GM06990 (cell line): ENCODE data around the gene TLE6.
A peak's percentile ranks its signal among the peaks of the same experiment; 100 is the strongest.

Experiments used
- DNase-seq: peaks from one replicate; pipeline ENCODE4 v3.0.0-alpha.2; 2011; ENCODE audit not compliant: insufficient read length; ENCODE audit errors: extremely low read depth
- H3K27me3 ChIP-seq: replicated peaks from 2 replicates; pipeline ENCODE4 v1.6.0; 2011; ENCODE audit warnings: low read length; ENCODE audit not compliant: control insufficient read depth, insufficient read depth
- H3K36me3 ChIP-seq: 2 replicates; pipeline ENCODE4 v1.5.1; 2011; ENCODE audit warnings: low read length; ENCODE audit not compliant: control insufficient read depth, insufficient read depth
- H3K4me3 ChIP-seq: replicated peaks from 2 replicates; pipeline ENCODE4 v1.5.1; 2011; ENCODE audit warnings: low read depth, mild to moderate bottlenecking, control low read depth, low read length
- TF ChIP-seq, protein P1 (sequence below): IDR thresholded peaks from 2 replicates; pipeline ENCODE4 v1.5.1; 2011; ENCODE audit warnings: low read length, control low read depth, mild to moderate bottlenecking, inconsistent platforms; ENCODE audit not compliant: insufficient read depth, poor library complexity, severe bottlenecking

TLE6 gene

GRCh38 chr19:2976609-2977000, 759 bp upstream of the TLE6 start:
- no peak for DNase-seq
- no peaks in the 10 kb centered on the region for H3K27me3 ChIP-seq

DNA sequence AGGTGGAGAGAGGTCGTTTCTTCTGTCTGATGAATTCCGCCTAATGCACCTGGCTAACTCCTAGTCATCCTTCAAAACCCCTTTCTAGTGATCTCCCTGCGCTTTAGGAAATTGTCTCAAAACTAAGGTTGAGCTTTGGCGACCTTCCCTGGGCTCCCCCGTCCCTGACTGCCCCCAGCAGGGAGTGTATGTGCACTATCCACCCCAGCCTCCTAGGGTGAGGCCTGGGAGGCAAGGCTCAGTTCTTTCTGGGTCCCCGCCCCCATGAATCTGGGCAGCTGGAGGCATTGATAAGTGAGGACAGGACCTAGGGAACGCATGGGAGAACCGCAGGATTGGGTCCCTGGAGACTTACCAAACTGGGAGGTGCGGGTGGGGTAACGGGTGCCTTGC, 378 bp downstream of the TLE6 start:
- Histone ChIP-seq H3K4me3 (peak overlapping the region; percentile 66), H3K36me3 (no peaks in the 10 kb centered on the region), H3K27me3 (no peaks in the 10 kb centered on the region)
- DNase-seq, result no peak
- TF ChIP-seq, protein P1, sequence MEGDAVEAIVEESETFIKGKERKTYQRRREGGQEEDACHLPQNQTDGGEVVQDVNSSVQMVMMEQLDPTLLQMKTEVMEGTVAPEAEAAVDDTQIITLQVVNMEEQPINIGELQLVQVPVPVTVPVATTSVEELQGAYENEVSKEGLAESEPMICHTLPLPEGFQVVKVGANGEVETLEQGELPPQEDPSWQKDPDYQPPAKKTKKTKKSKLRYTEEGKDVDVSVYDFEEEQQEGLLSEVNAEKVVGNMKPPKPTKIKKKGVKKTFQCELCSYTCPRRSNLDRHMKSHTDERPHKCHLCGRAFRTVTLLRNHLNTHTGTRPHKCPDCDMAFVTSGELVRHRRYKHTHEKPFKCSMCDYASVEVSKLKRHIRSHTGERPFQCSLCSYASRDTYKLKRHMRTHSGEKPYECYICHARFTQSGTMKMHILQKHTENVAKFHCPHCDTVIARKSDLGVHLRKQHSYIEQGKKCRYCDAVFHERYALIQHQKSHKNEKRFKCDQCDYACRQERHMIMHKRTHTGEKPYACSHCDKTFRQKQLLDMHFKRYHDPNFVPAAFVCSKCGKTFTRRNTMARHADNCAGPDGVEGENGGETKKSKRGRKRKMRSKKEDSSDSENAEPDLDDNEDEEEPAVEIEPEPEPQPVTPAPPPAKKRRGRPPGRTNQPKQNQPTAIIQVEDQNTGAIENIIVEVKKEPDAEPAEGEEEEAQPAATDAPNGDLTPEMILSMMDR, result peak; percentile 4

More at GRCh38 chr19:2976609-2977000, 759 bp upstream of the TLE6 start:
- Histone ChIP-seq H3K36me3 (no peaks in the 10 kb centered on the region), H3K4me3 (peak overlapping the region; percentile 77)
- TF ChIP-seq, protein P1, result no peak

- Histone ChIP-seq H3K27me3 (no peaks in the 10 kb centered on the region), H3K36me3 (no peaks in the 10 kb centered on the region), H3K4me3 (no peak overlapping the region; the same call in 1 of the 2 replicates)
- DNase-seq, result no peak
- TF ChIP-seq, protein P1, result no peak
These were observed 903 bp downstream of the TLE6 start for GRCh38 chr19:2978166-2978767.

DNA sequence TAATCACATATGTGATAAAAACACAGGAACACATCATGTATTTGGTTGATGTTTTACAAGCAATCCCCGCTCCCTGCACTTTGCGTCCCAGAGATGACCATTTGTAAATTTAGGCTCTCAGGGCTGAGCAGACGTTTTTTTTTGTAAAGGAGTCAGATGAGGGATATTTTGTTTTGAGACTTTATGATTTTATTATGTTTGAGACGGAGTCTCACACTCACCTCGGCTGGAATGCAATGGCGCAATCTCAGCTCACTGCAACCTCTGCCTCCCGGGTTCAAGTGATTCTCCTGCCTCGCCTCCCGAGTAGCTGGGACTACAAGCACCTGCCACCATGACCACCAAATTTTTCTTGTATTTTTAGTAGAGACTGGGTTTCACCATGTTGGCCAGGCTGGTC, 1.4 kb downstream of the TLE6 start:
- no peak for DNase-seq
- TF ChIP-seq, protein P1, result no peak
- Histone ChIP-seq H3K36me3 (no peaks in the 10 kb centered on the region), H3K4me3 (no peak overlapping the region), H3K27me3 (no peaks in the 10 kb centered on the region)

DNA sequence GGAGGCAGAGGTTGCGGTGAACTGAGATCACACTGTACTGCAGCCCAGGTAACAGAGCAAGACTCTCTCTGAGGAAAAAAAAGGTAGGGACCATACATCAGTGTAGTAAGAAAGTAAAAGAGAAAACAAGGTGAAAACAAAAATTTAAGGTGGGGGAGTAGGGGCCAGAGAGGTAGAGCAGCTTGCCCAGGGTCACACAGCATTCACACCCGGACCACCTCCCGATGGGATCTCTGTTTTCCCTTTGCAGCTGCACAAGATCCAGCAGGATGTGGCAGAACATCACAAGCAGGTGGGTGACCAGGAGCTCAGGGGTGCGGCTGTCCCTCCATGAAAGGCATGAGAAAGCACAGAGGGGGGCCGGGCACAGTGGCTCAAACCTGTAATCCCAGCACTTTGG, 4.5 kb downstream of the TLE6 start:
- Histone ChIP-seq H3K27me3 (no peaks in the 10 kb centered on the region), H3K36me3 (no peaks in the 10 kb centered on the region), H3K4me3 (no peak overlapping the region)
- TF ChIP-seq, protein P1, result no peak
- DNase-seq, result no peak

- Histone ChIP-seq H3K4me3 (no peak overlapping the region), H3K27me3 (no peaks in the 10 kb centered on the region), H3K36me3 (no peaks in the 10 kb centered on the region)
- no peak for DNase-seq
- TF ChIP-seq, protein P1, result no peak
These were observed 5.2 kb downstream of the TLE6 start for GRCh38 chr19:2982561-2982960.
